IMR-90 (cell line): Measurements from ENCODE around the gene ZNHIT2. TPM values are rescaled to one million over a fixed set of nuclear protein-coding genes. Genes with fewer than 3 reads are reported as not detected.

Source experiments
- ATAC-seq: fragments of 200-7000 bp; cut with Tn5 transposase; 2 replicates; pipeline ENCODE4 v1.9.1; 2020; ENCODE audit warnings: low read depth, mild to moderate bottlenecking, moderate library complexity
- BruUV-seq: library from RNA; stranded (reverse); fragments of 400-500 nt; replicated peaks from 2 replicates; lab custom pipeline; 2021; lab: Mats Ljungman, UMichigan
- CTCF ChIA-PET: fragments of 300-600 bp; formaldehyde crosslinking; extraction: SDS; loops from one replicate; lab custom pipeline; 2021; ENCODE audit warnings: antibody characterized with exemption; lab: Yijun Ruan, JAX
- POLR2A ChIA-PET: fragments of 300-600 bp; sonication (Branson Sonifier 250); formaldehyde crosslinking; loops from one replicate; lab custom pipeline; 2022; ENCODE audit warnings: antibody characterized with exemption; ENCODE audit not compliant: unreplicated experiment; lab: Charles Lee
- DNase-seq: peaks from one replicate; pipeline ENCODE4 v3.0.0; 2013
- H2AFZ ChIP-seq: replicated peaks from 2 replicates; pipeline ENCODE3; 2013; ENCODE audit warnings: low read length, mild to moderate bottlenecking; ENCODE audit not compliant: poor library complexity
- H2AK5ac ChIP-seq: 2 replicates; pipeline ENCODE4 v1.6.1; 2013; ENCODE audit warnings: low read depth, low read length, inconsistent platforms
- H2AK9ac ChIP-seq: replicated peaks from 2 replicates; pipeline ENCODE3; 2013; ENCODE audit warnings: mild to moderate bottlenecking, low read depth, low read length, moderate library complexity; ENCODE audit not compliant: poor library complexity
- H2BK120ac ChIP-seq: 2 replicates; pipeline ENCODE4 v1.6.1; 2013; ENCODE audit warnings: low read depth, low read length, inconsistent platforms
- H2BK15ac ChIP-seq: 3 replicates; pipeline ENCODE4 v1.6.1; 2013; ENCODE audit warnings: low read depth, low read length, inconsistent platforms
- H2BK20ac ChIP-seq: 2 replicates; pipeline ENCODE4 v1.6.1; 2013; ENCODE audit warnings: low read depth, mild to moderate bottlenecking, inconsistent platforms, low read length, moderate library complexity
- H2BK5ac ChIP-seq: 2 replicates; pipeline ENCODE4 v1.6.1; 2013; ENCODE audit warnings: mild to moderate bottlenecking, low read depth, low read length, inconsistent platforms; ENCODE audit not compliant: poor library complexity, severe bottlenecking
- H3K14ac ChIP-seq: replicated peaks from 2 replicates; pipeline ENCODE4 v1.6.1; 2013; ENCODE audit warnings: low read depth, low read length, inconsistent platforms
- H3K18ac ChIP-seq: 2 replicates; pipeline ENCODE4 v1.6.1; 2013; ENCODE audit warnings: low read depth, low read length, control low read depth
- H3K23ac ChIP-seq: 2 replicates; pipeline ENCODE4 v1.6.1; 2013; ENCODE audit warnings: low read depth, low read length, inconsistent platforms
- H3K27ac ChIP-seq: 2 replicates; pipeline ENCODE4 v1.5.1; 2013; ENCODE audit warnings: mild to moderate bottlenecking, control low read depth, low read length; ENCODE audit not compliant: insufficient read depth
- H3K27me3 ChIP-seq: 2 replicates; pipeline ENCODE4 v1.6.1; 2013; ENCODE audit warnings: low read length; ENCODE audit not compliant: control insufficient read depth, insufficient read depth
- H3K36me3 ChIP-seq: 2 replicates; pipeline ENCODE4 v1.6.1; 2013; ENCODE audit warnings: low read length, mixed read lengths; ENCODE audit not compliant: control insufficient read depth, insufficient read depth
- H3K4ac ChIP-seq: 2 replicates; pipeline ENCODE4 v1.6.1; 2013; ENCODE audit warnings: low read depth, low read length, inconsistent platforms
- H3K4me1 ChIP-seq: 2 replicates; pipeline ENCODE4 v1.6.1; 2013; ENCODE audit warnings: low read length, mixed read lengths; ENCODE audit not compliant: control insufficient read depth, insufficient read depth
- H3K4me2 ChIP-seq: 2 replicates; pipeline ENCODE4 v1.6.1; 2013; ENCODE audit warnings: low read depth, mild to moderate bottlenecking, control low read depth, low read length, moderate library complexity
- H3K4me3 ChIP-seq: 2 replicates; pipeline ENCODE4 v1.5.1; 2013; ENCODE audit warnings: low read depth, mild to moderate bottlenecking, control low read depth, low read length, moderate library complexity; ENCODE audit not compliant: insufficient read depth
- H3K56ac ChIP-seq: 2 replicates; pipeline ENCODE4 v1.6.1; 2013; ENCODE audit warnings: low read length, inconsistent platforms; ENCODE audit not compliant: insufficient read depth; ENCODE audit errors: extremely low read depth
- H3K79me1 ChIP-seq, 2 experiments: 2 replicates each; pipeline ENCODE4 v1.6.1; 2013; ENCODE audit warnings: low read length in 2 of 2, inconsistent platforms in 1 of 2, low read depth in 1 of 2
- H3K9ac ChIP-seq: 2 replicates; pipeline ENCODE4 v1.6.1; 2013; ENCODE audit warnings: low read depth, low read length, control low read depth
- H3K9me1 ChIP-seq: 2 replicates; pipeline ENCODE4 v1.6.1; 2013; ENCODE audit warnings: low read length, inconsistent platforms; ENCODE audit not compliant: insufficient read depth
- H3K9me3 ChIP-seq: 2 replicates; pipeline ENCODE4 v1.6.1; 2013; ENCODE audit warnings: low read length; ENCODE audit not compliant: control insufficient read depth, insufficient read depth
- H4K20me1 ChIP-seq: 2 replicates; pipeline ENCODE4 v1.6.1; 2013; ENCODE audit warnings: low read length, inconsistent platforms; ENCODE audit not compliant: insufficient read depth
- H4K5ac ChIP-seq: 2 replicates; pipeline ENCODE4 v1.6.1; 2013; ENCODE audit warnings: mild to moderate bottlenecking, low read depth, low read length, control low read depth
- H4K8ac ChIP-seq, 2 experiments: 2 replicates each; pipeline ENCODE4 v1.6.1; 2013; ENCODE audit warnings: low read depth in 2 of 2, low read length in 2 of 2, control low read depth in 1 of 2, inconsistent platforms in 1 of 2
- H4K91ac ChIP-seq: 2 replicates; pipeline ENCODE4 v1.6.1; 2013; ENCODE audit warnings: low read depth, low read length, inconsistent platforms; ENCODE audit not compliant: insufficient read depth
- MAFK ChIP-seq: IDR thresholded peaks from 2 replicates; pipeline ENCODE4 v1.6.1; 2012; ENCODE audit warnings: low read depth, low read length, improper control_type of control experiment
- POLR2A ChIP-seq: IDR thresholded peaks from 2 replicates; pipeline ENCODE4 v1.6.1; 2012; ENCODE audit warnings: mild to moderate bottlenecking, low read depth, low read length
- WGBS, 2 experiments: methylation state at CpG; one replicate each; pipeline versions ENCODE4 v1.1.5 to v1.1.7; 2013; ENCODE audit warnings: missing lambda C conversion rate in 2 of 2; ENCODE audit not compliant: insufficient read length in 1 of 2; ENCODE audit errors: extremely low coverage in 2 of 2; 5-methylcytosine and 5-hydroxymethylcytosine counted together
- dilution Hi-C: fragments of 300-500 bp; cut with HindIII; formaldehyde crosslinking; loops from one replicate; pipeline ENCODE4 v1.14.3; 2018; ENCODE audit warnings: low sequenced_read_pairs; ENCODE audit not compliant: unreplicated experiment
- in situ Hi-C: fragments of 300-500 bp; cut with MboI; formaldehyde crosslinking; loops from 3 replicates; pipeline ENCODE4 v1.14.3; 2019; ENCODE audit warnings: low sequenced_read_pairs, inconsistent platforms, mixed read lengths
- intact Hi-C: fragments of 100-400 bp; cut with micrococcal nuclease; formaldehyde crosslinking; loops from 2 replicates; pipeline ENCODE4 v1.10.0; 2022
- polyA plus RNA-seq, 3 experiments: library from polyadenylated mRNA; depleted of rRNA; stranded (reverse); fragments of >200 nt; gene quantifications; 2 replicates each; pipeline ENCODE4 v1.2.3, GENCODE V29; 2012; ENCODE audit warnings: low replicate concordance in 1 of 3
- total RNA-seq: library from RNA; depleted of rRNA; stranded (reverse); fragments of >200 nt; gene quantifications from 2 replicates; pipeline ENCODE4 v1.2.3, GENCODE V29; 2012
- TF ChIP-seq, protein P1 (sequence below): conservative IDR thresholded peaks from 2 replicates; pipeline ENCODE4 v1.5.1; 2012; ENCODE audit warnings: mild to moderate bottlenecking, low read depth, low read length, improper control_type of control experiment

Gene ZNHIT2
- total and polyA plus RNA-seq, 2 of the 4 experiments (the other 2 are of a cell fraction): 3.9 to 5.9 TPM

- TF ChIP-seq, protein P1, sequence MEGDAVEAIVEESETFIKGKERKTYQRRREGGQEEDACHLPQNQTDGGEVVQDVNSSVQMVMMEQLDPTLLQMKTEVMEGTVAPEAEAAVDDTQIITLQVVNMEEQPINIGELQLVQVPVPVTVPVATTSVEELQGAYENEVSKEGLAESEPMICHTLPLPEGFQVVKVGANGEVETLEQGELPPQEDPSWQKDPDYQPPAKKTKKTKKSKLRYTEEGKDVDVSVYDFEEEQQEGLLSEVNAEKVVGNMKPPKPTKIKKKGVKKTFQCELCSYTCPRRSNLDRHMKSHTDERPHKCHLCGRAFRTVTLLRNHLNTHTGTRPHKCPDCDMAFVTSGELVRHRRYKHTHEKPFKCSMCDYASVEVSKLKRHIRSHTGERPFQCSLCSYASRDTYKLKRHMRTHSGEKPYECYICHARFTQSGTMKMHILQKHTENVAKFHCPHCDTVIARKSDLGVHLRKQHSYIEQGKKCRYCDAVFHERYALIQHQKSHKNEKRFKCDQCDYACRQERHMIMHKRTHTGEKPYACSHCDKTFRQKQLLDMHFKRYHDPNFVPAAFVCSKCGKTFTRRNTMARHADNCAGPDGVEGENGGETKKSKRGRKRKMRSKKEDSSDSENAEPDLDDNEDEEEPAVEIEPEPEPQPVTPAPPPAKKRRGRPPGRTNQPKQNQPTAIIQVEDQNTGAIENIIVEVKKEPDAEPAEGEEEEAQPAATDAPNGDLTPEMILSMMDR: no peak
- TF ChIP-seq POLR2A (no peak), MAFK (no peak)
- Histone ChIP-seq H3K4me1 (peaks cover 13% of the 10 kb centered on the region; the same call in 1 of the 2 replicates), H2AFZ (no peak overlapping the region), H3K27ac (no peak overlapping the region), H2AK5ac (no peak overlapping the region), H3K27me3 (no peaks in the 10 kb centered on the region), H2BK120ac (no peak overlapping the region), H2BK20ac (no peak overlapping the region), H3K18ac (no peak overlapping the region), H3K79me1 (peaks cover 5 to 29% of the 10 kb centered on the region in 2 experiments; a peak in 3 of 4 replicates), H3K9ac (no peak overlapping the region), H2BK5ac (no peak overlapping the region), H4K20me1 (peaks cover 11% of the 10 kb centered on the region; the same call in 1 of the 2 replicates), H3K4me3 (no peak overlapping the region), H3K9me1 (peaks cover under 1% of the 10 kb centered on the region; the same call in 1 of the 2 replicates), H3K36me3 (peaks cover 11% of the 10 kb centered on the region; the same call in 1 of the 2 replicates), H3K4me2 (no peak overlapping the region), H4K91ac (no peak overlapping the region), H3K14ac (no peak overlapping the region), H4K8ac (no peak overlapping the region), H2BK15ac (no peak overlapping the region), H3K23ac (no peak overlapping the region), H2AK9ac (no peak overlapping the region), H3K9me3 (no peaks in the 10 kb centered on the region), H4K5ac (no peak overlapping the region), H3K56ac (no peak overlapping the region), H3K4ac (no peak overlapping the region)
- ChIA-PET POLR2A (no interaction called here), CTCF (no interaction called here)
- in situ Hi-C loops: no loop called here
- dilution Hi-C loops: no loop called here
- 96% methylated on average over 33 of the region's 38 CpGs; no CpG with 5 or more reads in 1 of the 2 experiments for WGBS, 2 experiments
- ATAC-seq (no peak), DNase-seq (no peak)
- no TSS peak for BruUV-seq
- intact Hi-C loops: no loop called here
Observed at GRCh38 chr11:65108469-65109123, 8.9 kb downstream of the ZNHIT2 start.
